Panc1 (cell line): Measurements from ENCODE around the gene POLR1C. TPM values are rescaled to one million over a fixed set of nuclear protein-coding genes. Genes with fewer than 3 reads are reported as not detected.

Source experiments
- ATAC-seq: fragments of 200-7000 bp; cut with Tn5 transposase; 2 replicates; pipeline ENCODE4 v1.9.1; 2020; ENCODE audit warnings: mild to moderate bottlenecking, moderate library complexity
- BruUV-seq: library from RNA; stranded (reverse); fragments of 400-500 nt; replicated peaks from 2 replicates; lab custom pipeline; 2021; lab: Mats Ljungman, UMichigan
- CTCF ChIA-PET: fragments of 300-600 bp; sonication (Branson Sonifier 250); formaldehyde crosslinking; loops from one replicate; lab custom pipeline; 2022; ENCODE audit warnings: antibody characterized with exemption; lab: Charles Lee
- POLR2A ChIA-PET: fragments of 300-600 bp; sonication (Branson Sonifier 250); formaldehyde crosslinking; loops from one replicate; lab custom pipeline; 2022; ENCODE audit warnings: antibody characterized with exemption; lab: Charles Lee
- DNase-seq: peaks from one replicate; pipeline ENCODE4 v3.0.0-alpha.2; 2010; ENCODE audit warnings: low read depth, low spot score
- H3K27ac ChIP-seq: 2 replicates; pipeline ENCODE4 v1.5.1; 2011; ENCODE audit warnings: mild to moderate bottlenecking, low read length, inconsistent platforms
- H3K27me3 ChIP-seq: fragments of 200-500 bp; sonication (Bioruptor generic); 2 replicates; pipeline ENCODE4 v1.6.0; 2014; ENCODE audit warnings: low read length, inconsistent platforms; ENCODE audit not compliant: control insufficient read depth, insufficient read depth
- H3K36me3 ChIP-seq: fragments of 200-500 bp; sonication (Bioruptor generic); 2 replicates; pipeline ENCODE4 v1.5.1; 2014; ENCODE audit warnings: inconsistent platforms, mild to moderate bottlenecking, low read length, moderate library complexity; ENCODE audit not compliant: control insufficient read depth, insufficient read depth
- H3K4me1 ChIP-seq: 2 replicates; pipeline ENCODE4 v1.5.1; 2011; ENCODE audit warnings: inconsistent platforms, mild to moderate bottlenecking, low read length, moderate library complexity; ENCODE audit not compliant: control insufficient read depth, insufficient read depth
- H3K4me3 ChIP-seq, 2 experiments: 2 replicates each; pipeline ENCODE4 v1.5.1; 2011 to 2012; ENCODE audit warnings: low read depth in 2 of 2, low read length in 2 of 2, mild to moderate bottlenecking in 2 of 2, inconsistent platforms in 1 of 2, moderate library complexity in 1 of 2
- H3K9me3 ChIP-seq: fragments of 200-500 bp; sonication (Bioruptor generic); 2 replicates; pipeline ENCODE4 v1.5.1; 2014; ENCODE audit warnings: low read depth, mild to moderate bottlenecking, inconsistent platforms, low read length, moderate library complexity; ENCODE audit not compliant: control insufficient read depth, insufficient read depth
- CTCF ChIP-seq: fragments of 450-650 bp; IDR thresholded peaks from 2 replicates; pipeline ENCODE4 v1.5.1; 2017; ENCODE audit warnings: mild to moderate bottlenecking
- POLR2AphosphoS5 ChIP-seq: IDR thresholded peaks from 2 replicates; pipeline ENCODE4 v1.6.1; 2012; ENCODE audit warnings: mild to moderate bottlenecking, low read depth, low read length, moderate library complexity
- REST ChIP-seq, 2 experiments: IDR thresholded peaks; 2 replicates each; pipeline ENCODE4 v1.6.1; 2011 to 2012; ENCODE audit warnings: low read depth in 2 of 2, control low read depth in 1 of 2, low read length in 1 of 2, mild to moderate bottlenecking in 1 of 2, moderate library complexity in 1 of 2; ENCODE audit not compliant: insufficient read depth in 1 of 2
- SIN3A ChIP-seq: IDR thresholded peaks from 2 replicates; pipeline ENCODE4 v1.6.1; 2012; ENCODE audit warnings: low read depth, mild to moderate bottlenecking, low read length, moderate library complexity, borderline replicate concordance; ENCODE audit not compliant: insufficient read depth
- TCF7L2 ChIP-seq: IDR thresholded peaks from 2 replicates; pipeline ENCODE4 v1.6.1; 2011; ENCODE audit warnings: mild to moderate bottlenecking, low read depth, low read length, inconsistent platforms
- in situ Hi-C: cut with HindIII; loops from 2 replicates; pipeline ENCODE4 v1.10.0; 2016; ENCODE audit warnings: low sequenced_read_pairs, low pct_unique_long_range_greater_than_20kb
- intact Hi-C: fragments of 100-400 bp; cut with micrococcal nuclease; formaldehyde crosslinking; loops from one replicate; pipeline ENCODE4 v1.10.0; 2022; ENCODE audit not compliant: unreplicated experiment
- total RNA-seq: library from RNA; stranded (reverse); gene quantifications from one replicate; pipeline ENCODE4 v1.2.1, GENCODE V29; 2021; ENCODE audit not compliant: unreplicated experiment

POLR1C gene
- total RNA-seq, 1 experiment from 2014 or later, result 65.1 TPM

GRCh38 chr6:43509984-43510826 lies 6.7 kb upstream of the POLR1C start, which contains the start of gene LRRC73:
Gene LRRC73, minus strand, starts transcription at chr6:43510346. Its CDS starts 561 bp downstream, at chr6:43509785.
- Histone ChIP-seq H3K27me3 (no peaks in the 10 kb centered on the region), H3K9me3 (no peaks in the 10 kb centered on the region), H3K4me3 (peak within 1 kb of the TSS; percentile 52 to 59), H3K4me1 (peaks cover 14% of the 10 kb centered on the region), H3K27ac (peak within 1 kb of the TSS; percentile 70), H3K36me3 (peaks cover 3% of the 10 kb centered on the region; the same call in 1 of the 2 replicates)
- DNase-seq (no peak), ATAC-seq (peak; percentile 89)
- ChIA-PET POLR2A (interaction anchor here (0.6 to 0.8 kb wide), 2 partner anchors 32 to 141 kb away, joined by 3 read pairs; partner anchors contain the start of gene ZNF318), CTCF (interaction anchor here (0.8 kb wide), 1 partner anchor 33 kb away, joined by 3 read pairs; the partner anchor contains the start of gene TJAP1)
- BruUV-seq, result no TSS peak
- intact Hi-C loops (no loop called here), in situ Hi-C loops (no loop called here)
- TF ChIP-seq TCF7L2 (peak; percentile 80), CTCF (no peak), REST (IDR thresholded peaks at IDR 0.05; ENCODE audit: insufficient read depth in 1 of 2, low read depth in 2 of 2, low read length in 1 of 2) (no peak), SIN3A (peak; percentile 87; the same call in 1 of the 2 replicates), POLR2AphosphoS5 (peak; percentile 41)

DNA sequence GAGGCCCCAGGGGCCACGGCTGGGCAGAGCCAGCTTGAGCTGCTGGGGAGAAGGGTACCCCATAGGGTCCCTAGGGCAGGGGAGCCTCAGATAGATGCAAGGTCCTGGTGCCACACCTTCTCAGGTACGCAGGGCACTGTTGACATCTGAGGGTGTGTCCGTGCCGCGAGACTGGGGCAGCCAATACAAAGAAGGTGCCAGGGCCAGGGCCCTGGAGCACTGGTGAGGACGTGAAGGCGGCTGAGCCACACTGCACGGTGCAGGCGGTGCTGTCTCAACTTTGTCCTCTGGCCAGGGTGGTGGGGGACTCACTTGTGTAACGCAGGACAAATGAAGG lies 6.1 kb upstream of the POLR1C start:
- intact Hi-C loops, result no loop called here
- H3K27ac ChIP-seq, result peak overlapping the region; percentile 70
- H3K27me3 ChIP-seq, result no peaks in the 10 kb centered on the region
- ChIA-PET CTCF (no interaction called here), POLR2A (no interaction called here)
- BruUV-seq, result no TSS peak
- DNase-seq, result no peak
- in situ Hi-C loops, result no loop called here
- peak overlapping the region; percentile 52 to 59 for H3K4me3 ChIP-seq
- TF ChIP-seq POLR2AphosphoS5 (no peak), SIN3A (no peak), TCF7L2 (no peak), CTCF (no peak), REST (IDR thresholded peaks at IDR 0.05; ENCODE audit: insufficient read depth in 1 of 2, low read depth in 2 of 2, low read length in 1 of 2) (no peak)
- no peak for ATAC-seq
- H3K36me3 ChIP-seq, result peaks cover 3% of the 10 kb centered on the region; the same call in 1 of the 2 replicates
- no peaks in the 10 kb centered on the region for H3K9me3 ChIP-seq
- peaks cover 19% of the 10 kb centered on the region for H3K4me1 ChIP-seq
